Ishikawa (cell line): ENCODE measurements around the gene NPIPA5.
A peak's percentile ranks its signal among the peaks of the same experiment; 100 is the strongest.

Experiments used
- CEBPB ChIP-seq: IDR thresholded peaks from 2 replicates; pipeline ENCODE4 v1.6.1; 2012
- CREB1 ChIP-seq: IDR thresholded peaks from 2 replicates; pipeline ENCODE4 v1.6.1; 2012; ENCODE audit warnings: low read depth
- EGR1 ChIP-seq: IDR thresholded peaks from 2 replicates; pipeline ENCODE4 v1.6.1; 2012
- EP300 ChIP-seq: IDR thresholded peaks from 2 replicates; pipeline ENCODE4 v1.6.1; 2012; ENCODE audit warnings: borderline replicate concordance
- FOXM1 ChIP-seq: IDR thresholded peaks from 2 replicates; pipeline ENCODE4 v1.6.1; 2012; ENCODE audit warnings: low read depth, borderline replicate concordance
- NFIC ChIP-seq: IDR thresholded peaks from 2 replicates; pipeline ENCODE4 v1.6.1; 2012
- RAD21 ChIP-seq: IDR thresholded peaks from 2 replicates; pipeline ENCODE4 v1.6.1; 2012; ENCODE audit warnings: low read depth
- TAF1 ChIP-seq: IDR thresholded peaks from 2 replicates; pipeline ENCODE4 v1.6.1; 2012; ENCODE audit warnings: low read depth, mild to moderate bottlenecking
- TCF12 ChIP-seq: IDR thresholded peaks from 2 replicates; pipeline ENCODE4 v1.6.1; 2012; ENCODE audit warnings: low read depth
- TEAD4 ChIP-seq: IDR thresholded peaks from 2 replicates; pipeline ENCODE4 v1.6.1; 2012
- YY1 ChIP-seq: IDR thresholded peaks from 2 replicates; pipeline ENCODE4 v1.6.1; 2012; ENCODE audit warnings: low read depth
- ZBTB7A ChIP-seq: IDR thresholded peaks from 2 replicates; pipeline ENCODE4 v1.6.1; 2012; ENCODE audit warnings: low read depth
- TF ChIP-seq, protein P1 (sequence below): IDR thresholded peaks from 2 replicates; pipeline ENCODE4 v1.6.1; 2012; ENCODE audit warnings: low read depth, mild to moderate bottlenecking
- TF ChIP-seq, protein P2 (sequence below): IDR thresholded peaks from 2 replicates; pipeline ENCODE4 v1.6.1; 2012
- TF ChIP-seq, protein P3 (sequence below): IDR thresholded peaks from 2 replicates; pipeline ENCODE4 v1.6.1; 2012

NPIPA5 gene

DNA sequence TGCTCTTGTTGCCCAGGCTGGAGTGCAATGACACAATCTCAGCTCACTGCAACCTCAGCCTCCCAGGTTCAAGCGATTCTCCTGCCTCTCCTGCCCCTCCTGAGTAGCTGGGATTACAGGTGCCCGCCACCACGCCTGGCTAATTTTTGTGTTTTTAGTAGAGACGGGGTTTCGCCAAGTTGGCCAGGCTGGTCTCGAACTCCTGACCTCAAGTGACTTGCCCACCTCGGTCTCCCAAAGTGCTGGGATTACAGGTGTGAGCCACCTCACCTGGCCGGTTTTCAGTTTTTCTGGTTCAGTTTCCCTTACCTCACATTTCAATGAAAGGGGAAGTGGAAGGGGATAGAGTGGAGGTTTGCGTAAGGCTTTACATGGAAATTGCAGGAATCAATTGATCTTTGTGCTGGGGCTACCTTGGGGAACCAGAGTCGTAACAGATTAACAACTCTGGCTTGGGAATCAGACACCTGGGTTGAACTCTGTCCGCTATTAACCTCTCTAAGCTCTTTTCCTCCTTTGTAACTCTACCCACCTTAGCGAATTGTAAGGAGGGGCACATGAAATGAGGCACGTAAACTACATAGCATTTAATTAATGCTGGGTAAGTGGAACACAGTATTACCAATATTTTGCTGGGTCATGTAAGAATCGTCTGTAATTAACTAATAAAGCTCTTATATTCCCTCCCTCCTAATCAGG lies 20.7 kb upstream of the NPIPA5 start:
- TF ChIP-seq CREB1: no peak

DNA sequence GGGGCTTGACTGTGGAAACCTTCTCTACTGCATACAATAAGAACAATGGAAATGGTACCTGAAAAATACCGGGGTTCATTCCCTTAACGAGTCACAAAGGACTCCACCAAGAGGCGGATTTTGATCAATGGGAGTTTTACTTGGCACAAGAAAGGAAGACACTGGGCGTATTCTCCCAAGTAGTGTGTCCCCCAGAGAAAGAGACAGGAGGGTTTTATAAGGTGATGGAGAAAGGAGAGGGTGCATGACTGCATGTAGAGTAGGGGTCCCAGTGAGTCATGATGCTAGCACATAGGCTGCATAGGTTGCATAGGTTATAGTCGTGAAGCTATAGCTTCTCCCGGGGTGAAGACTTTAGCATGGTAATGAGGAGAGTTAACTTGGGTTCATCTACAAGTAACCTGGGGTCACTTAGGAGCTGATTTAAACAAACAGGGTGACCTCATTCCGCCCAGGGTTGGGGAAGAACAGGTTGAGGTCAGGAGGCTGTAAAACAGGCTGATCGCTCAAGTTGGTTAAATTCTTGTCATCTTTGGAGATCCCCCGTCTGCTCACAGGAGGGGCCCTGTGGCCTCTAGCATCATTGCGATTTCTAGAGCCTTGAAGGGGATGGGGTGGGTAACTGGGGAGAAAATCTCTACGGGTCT lies 19.0 kb upstream of the NPIPA5 start:
- TF ChIP-seq EGR1: no peak
- no peak for TF ChIP-seq EP300
- TF ChIP-seq, protein P1, sequence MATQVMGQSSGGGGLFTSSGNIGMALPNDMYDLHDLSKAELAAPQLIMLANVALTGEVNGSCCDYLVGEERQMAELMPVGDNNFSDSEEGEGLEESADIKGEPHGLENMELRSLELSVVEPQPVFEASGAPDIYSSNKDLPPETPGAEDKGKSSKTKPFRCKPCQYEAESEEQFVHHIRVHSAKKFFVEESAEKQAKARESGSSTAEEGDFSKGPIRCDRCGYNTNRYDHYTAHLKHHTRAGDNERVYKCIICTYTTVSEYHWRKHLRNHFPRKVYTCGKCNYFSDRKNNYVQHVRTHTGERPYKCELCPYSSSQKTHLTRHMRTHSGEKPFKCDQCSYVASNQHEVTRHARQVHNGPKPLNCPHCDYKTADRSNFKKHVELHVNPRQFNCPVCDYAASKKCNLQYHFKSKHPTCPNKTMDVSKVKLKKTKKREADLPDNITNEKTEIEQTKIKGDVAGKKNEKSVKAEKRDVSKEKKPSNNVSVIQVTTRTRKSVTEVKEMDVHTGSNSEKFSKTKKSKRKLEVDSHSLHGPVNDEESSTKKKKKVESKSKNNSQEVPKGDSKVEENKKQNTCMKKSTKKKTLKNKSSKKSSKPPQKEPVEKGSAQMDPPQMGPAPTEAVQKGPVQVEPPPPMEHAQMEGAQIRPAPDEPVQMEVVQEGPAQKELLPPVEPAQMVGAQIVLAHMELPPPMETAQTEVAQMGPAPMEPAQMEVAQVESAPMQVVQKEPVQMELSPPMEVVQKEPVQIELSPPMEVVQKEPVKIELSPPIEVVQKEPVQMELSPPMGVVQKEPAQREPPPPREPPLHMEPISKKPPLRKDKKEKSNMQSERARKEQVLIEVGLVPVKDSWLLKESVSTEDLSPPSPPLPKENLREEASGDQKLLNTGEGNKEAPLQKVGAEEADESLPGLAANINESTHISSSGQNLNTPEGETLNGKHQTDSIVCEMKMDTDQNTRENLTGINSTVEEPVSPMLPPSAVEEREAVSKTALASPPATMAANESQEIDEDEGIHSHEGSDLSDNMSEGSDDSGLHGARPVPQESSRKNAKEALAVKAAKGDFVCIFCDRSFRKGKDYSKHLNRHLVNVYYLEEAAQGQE: no peak
- no peak for TF ChIP-seq TAF1
- no peak for TF ChIP-seq CREB1
- TF ChIP-seq RAD21: no peak
- TF ChIP-seq, protein P2, sequence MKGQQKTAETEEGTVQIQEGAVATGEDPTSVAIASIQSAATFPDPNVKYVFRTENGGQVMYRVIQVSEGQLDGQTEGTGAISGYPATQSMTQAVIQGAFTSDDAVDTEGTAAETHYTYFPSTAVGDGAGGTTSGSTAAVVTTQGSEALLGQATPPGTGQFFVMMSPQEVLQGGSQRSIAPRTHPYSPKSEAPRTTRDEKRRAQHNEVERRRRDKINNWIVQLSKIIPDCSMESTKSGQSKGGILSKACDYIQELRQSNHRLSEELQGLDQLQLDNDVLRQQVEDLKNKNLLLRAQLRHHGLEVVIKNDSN: no peak
- no peak for TF ChIP-seq NFIC
- no peak for TF ChIP-seq TCF12
- TF ChIP-seq ZBTB7A: no peak
- TF ChIP-seq YY1: no peak
- TF ChIP-seq CEBPB: no peak
- TF ChIP-seq FOXM1: no peak
- no peak for TF ChIP-seq TEAD4
- TF ChIP-seq, protein P3, sequence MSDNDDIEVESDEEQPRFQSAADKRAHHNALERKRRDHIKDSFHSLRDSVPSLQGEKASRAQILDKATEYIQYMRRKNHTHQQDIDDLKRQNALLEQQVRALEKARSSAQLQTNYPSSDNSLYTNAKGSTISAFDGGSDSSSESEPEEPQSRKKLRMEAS: no peak

DNA sequence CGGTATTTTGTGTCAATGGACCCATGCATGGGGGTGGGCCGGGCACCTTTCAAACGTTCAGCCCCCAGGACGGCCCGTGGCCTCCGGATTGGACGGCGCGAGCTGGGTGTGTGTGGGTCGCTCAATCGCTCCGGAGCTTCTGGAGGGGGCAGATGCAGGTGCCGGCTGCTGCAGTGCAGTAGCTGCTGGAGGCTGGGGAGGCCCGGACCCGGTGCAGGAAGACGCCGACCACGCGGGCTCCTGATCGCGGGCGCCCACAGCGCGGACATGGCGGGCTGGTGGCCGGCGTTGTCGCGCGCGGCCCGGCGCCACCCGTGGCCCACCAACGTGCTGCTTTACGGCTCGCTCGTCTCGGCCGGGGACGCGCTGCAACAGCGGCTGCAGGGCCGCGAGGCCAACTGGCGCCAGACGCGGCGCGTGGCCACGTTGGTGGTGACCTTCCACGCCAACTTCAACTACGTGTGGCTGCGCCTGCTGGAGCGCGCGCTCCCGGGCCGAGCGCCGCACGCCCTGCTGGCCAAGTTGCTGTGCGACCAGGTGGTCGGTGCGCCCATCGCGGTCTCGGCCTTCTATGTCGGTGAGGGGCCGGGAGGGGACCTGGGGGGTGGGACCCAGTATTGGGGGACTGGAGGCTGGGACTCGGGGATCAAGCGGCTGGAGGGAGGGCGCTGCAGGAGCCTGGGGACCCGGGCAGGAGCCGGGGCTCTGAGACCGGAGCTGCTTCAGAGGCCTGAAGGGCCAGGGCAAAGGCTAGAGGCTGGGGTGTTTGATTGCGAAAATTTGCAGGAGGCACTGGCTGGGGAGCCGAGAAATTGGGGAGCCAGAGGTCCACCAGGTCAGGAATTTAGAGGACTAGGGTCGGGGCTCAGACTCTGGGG lies 17.8 kb upstream of the NPIPA5 start, which contains the start of gene MPV17L:
Gene MPV17L, plus strand, starts transcription at position 124 of the 878 bp plus-strand sequence. Its CDS starts 144 bp downstream, at position 268.
- TF ChIP-seq TAF1: peak; percentile 56; the same call in 1 of the 2 replicates
- TF ChIP-seq YY1: 0 out of 2 replicates have a peak, but pooled peaks have one; percentile 14
- TF ChIP-seq, protein P3: peak; percentile 65; the same call in 1 of the 2 replicates

DNA sequence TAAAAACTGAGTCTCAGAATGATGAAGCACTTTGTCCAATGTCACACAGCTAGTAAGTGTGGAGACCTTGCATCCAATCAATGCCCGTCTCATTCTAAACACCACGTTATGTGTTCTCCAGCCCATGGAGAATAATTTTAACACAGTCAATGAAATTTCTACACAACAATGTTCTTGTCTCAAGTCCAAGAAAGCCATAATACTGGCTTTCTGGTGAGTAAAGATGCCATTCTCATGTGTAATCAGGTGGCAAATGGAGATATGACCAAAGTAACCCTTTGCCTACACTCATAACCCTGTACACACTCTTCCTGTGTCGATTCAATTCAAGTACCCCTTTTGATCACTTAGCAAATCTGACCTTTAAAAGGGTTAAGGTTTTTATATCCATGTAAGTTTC lies 4.7 kb upstream of the NPIPA5 start:
- peak; percentile 20; the same call in 1 of the 2 replicates for TF ChIP-seq TEAD4
